ENCODE measurements around the gene SH3BP5.

DNA sequence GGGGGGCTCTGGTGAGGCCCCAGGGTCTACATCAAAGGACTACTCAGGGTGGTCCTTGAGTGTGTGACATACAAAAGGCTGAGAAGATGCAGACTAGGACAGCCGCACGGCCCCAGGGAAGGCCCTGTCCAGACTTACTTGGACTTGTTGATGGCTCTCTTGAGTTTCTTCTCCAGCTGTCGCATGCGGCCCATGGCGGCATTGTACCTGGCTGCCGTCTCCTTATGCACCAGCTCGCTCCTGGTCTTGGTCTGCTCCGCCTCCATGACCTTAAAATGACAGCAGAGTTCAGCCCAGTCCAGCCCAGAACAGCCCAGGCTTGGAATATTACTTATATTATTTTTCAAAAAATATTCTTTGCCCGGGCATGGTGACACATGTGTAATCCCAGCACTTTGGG lies 70.4 kb downstream of the SH3BP5 start:
- TF ChIP-seq JUND (IDR thresholded peaks at IDR 0.05) (no peak), EP300 (IDR thresholded peaks at IDR 0.05; ENCODE audit: borderline replicate concordance in 1 of 2, low read depth in 1 of 2, low read length in 1 of 2) (no peak), POLR2AphosphoS5 (IDR thresholded peaks at IDR 0.05; ENCODE audit: low read depth, low read length) (no peak), MEF2A (IDR thresholded peaks at IDR 0.05; ENCODE audit: borderline replicate concordance, low read depth) (no peak)
- TF ChIP-seq, protein P1, sequence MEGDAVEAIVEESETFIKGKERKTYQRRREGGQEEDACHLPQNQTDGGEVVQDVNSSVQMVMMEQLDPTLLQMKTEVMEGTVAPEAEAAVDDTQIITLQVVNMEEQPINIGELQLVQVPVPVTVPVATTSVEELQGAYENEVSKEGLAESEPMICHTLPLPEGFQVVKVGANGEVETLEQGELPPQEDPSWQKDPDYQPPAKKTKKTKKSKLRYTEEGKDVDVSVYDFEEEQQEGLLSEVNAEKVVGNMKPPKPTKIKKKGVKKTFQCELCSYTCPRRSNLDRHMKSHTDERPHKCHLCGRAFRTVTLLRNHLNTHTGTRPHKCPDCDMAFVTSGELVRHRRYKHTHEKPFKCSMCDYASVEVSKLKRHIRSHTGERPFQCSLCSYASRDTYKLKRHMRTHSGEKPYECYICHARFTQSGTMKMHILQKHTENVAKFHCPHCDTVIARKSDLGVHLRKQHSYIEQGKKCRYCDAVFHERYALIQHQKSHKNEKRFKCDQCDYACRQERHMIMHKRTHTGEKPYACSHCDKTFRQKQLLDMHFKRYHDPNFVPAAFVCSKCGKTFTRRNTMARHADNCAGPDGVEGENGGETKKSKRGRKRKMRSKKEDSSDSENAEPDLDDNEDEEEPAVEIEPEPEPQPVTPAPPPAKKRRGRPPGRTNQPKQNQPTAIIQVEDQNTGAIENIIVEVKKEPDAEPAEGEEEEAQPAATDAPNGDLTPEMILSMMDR (IDR thresholded peaks at IDR 0.05) = no peak
